H9 (cell line): ENCODE data around the gene NCS1. TPM values are rescaled to one million over a fixed set of nuclear protein-coding genes. Genes with fewer than 3 reads are reported as not detected.
A peak's percentile ranks its signal among the peaks of the same experiment; 100 is the strongest.

Experiments
- DNase-seq: peaks from one replicate; pipeline ENCODE4 v3.0.0-alpha.2; 2017
- H2AFZ ChIP-seq: one replicate; pipeline ENCODE4 v1.6.1; 2013; ENCODE audit warnings: mild to moderate bottlenecking, low read length, control low read depth, moderate library complexity
- H2AK5ac ChIP-seq: 2 replicates; pipeline ENCODE4 v1.6.1; 2013; ENCODE audit warnings: low read length, control low read depth, mixed read lengths; ENCODE audit not compliant: insufficient read length
- H2BK120ac ChIP-seq: one replicate; pipeline ENCODE4 v1.6.1; 2013; ENCODE audit warnings: low read depth, mild to moderate bottlenecking, low read length, control low read depth, inconsistent platforms; ENCODE audit not compliant: poor library complexity, severe bottlenecking
- H2BK12ac ChIP-seq: 2 replicates; pipeline ENCODE4 v1.6.1; 2013; ENCODE audit warnings: low read length, control low read depth, mixed read lengths, low read depth; ENCODE audit not compliant: insufficient read length
- H2BK15ac ChIP-seq: 2 replicates; pipeline ENCODE4 v1.6.1; 2013; ENCODE audit warnings: low read depth, low read length, control low read depth
- H2BK20ac ChIP-seq: one replicate; pipeline ENCODE4 v1.6.1; 2013; ENCODE audit warnings: low read depth, mild to moderate bottlenecking, low read length, control low read depth, inconsistent platforms; ENCODE audit not compliant: poor library complexity, severe bottlenecking
- H2BK5ac ChIP-seq: 2 replicates; pipeline ENCODE4 v1.6.1; 2013; ENCODE audit warnings: low read length, control low read depth, mixed read lengths; ENCODE audit not compliant: insufficient read length
- H3K14ac ChIP-seq: 2 replicates; pipeline ENCODE4 v1.6.1; 2013; ENCODE audit warnings: low read length, control low read depth; ENCODE audit not compliant: insufficient read depth
- H3K18ac ChIP-seq: 2 replicates; pipeline ENCODE4 v1.6.1; 2013; ENCODE audit warnings: low read depth, mild to moderate bottlenecking, mixed read lengths, low read length, control low read depth; ENCODE audit not compliant: insufficient read length
- H3K23ac ChIP-seq: 2 replicates; pipeline ENCODE4 v1.6.1; 2013; ENCODE audit warnings: low read length, control low read depth, mixed read lengths, low read depth; ENCODE audit not compliant: insufficient read length
- H3K23me2 ChIP-seq: 2 replicates; pipeline ENCODE4 v1.6.1; 2013; ENCODE audit warnings: low read depth, mild to moderate bottlenecking, mixed read lengths, low read length, control low read depth; ENCODE audit not compliant: insufficient read length, poor library complexity, severe bottlenecking
- H3K27ac ChIP-seq: 2 replicates; pipeline ENCODE4 v1.5.1; 2013; ENCODE audit warnings: low read length, control low read depth, mixed read lengths, low read depth; ENCODE audit not compliant: insufficient read length
- H3K27me3 ChIP-seq: 2 replicates; pipeline ENCODE4 v1.6.1; 2013; ENCODE audit warnings: low read length, control low read depth, inconsistent platforms; ENCODE audit not compliant: insufficient read depth
- H3K4ac ChIP-seq: 2 replicates; pipeline ENCODE4 v1.6.1; 2013; ENCODE audit warnings: low read depth, mild to moderate bottlenecking, control low read depth, inconsistent platforms, low read length, moderate library complexity
- H3K4me1 ChIP-seq: 2 replicates; pipeline ENCODE4 v1.6.1; 2013; ENCODE audit warnings: low read length, control low read depth, inconsistent platforms; ENCODE audit not compliant: insufficient read depth
- H3K4me2 ChIP-seq: 2 replicates; pipeline ENCODE4 v1.6.1; 2013; ENCODE audit warnings: low read length, control low read depth, mixed read lengths; ENCODE audit not compliant: insufficient read length, insufficient read depth
- H3K56ac ChIP-seq: 2 replicates; pipeline ENCODE4 v1.6.1; 2013; ENCODE audit warnings: low read depth, mild to moderate bottlenecking, mixed read lengths, low read length, control low read depth; ENCODE audit not compliant: insufficient read length
- H3K79me1 ChIP-seq: 2 replicates; pipeline ENCODE4 v1.6.1; 2013; ENCODE audit warnings: low read depth, mild to moderate bottlenecking, moderate library complexity, low read length, control low read depth, inconsistent platforms; ENCODE audit not compliant: insufficient read depth, poor library complexity, severe bottlenecking
- H3K79me2 ChIP-seq: 2 replicates; pipeline ENCODE4 v1.6.1; 2013; ENCODE audit warnings: low read length, control low read depth, inconsistent platforms; ENCODE audit not compliant: insufficient read depth
- H3K9ac ChIP-seq: 2 replicates; pipeline ENCODE4 v1.6.1; 2013; ENCODE audit warnings: low read length, control low read depth, mixed read lengths; ENCODE audit not compliant: insufficient read length; ENCODE audit errors: extremely low read depth
- H3K9me3 ChIP-seq: one replicate; pipeline ENCODE4 v1.6.1; 2013; ENCODE audit warnings: low read depth, low read length, inconsistent platforms; ENCODE audit not compliant: control insufficient read depth
- H3T11ph ChIP-seq: one replicate; pipeline ENCODE4 v1.6.1; 2013; ENCODE audit warnings: mild to moderate bottlenecking, low read length, control low read depth, inconsistent platforms
- H4K20me1 ChIP-seq: one replicate; pipeline ENCODE4 v1.6.1; 2013; ENCODE audit not compliant: control insufficient read depth, insufficient read length, insufficient read depth
- H4K5ac ChIP-seq: 2 replicates; pipeline ENCODE4 v1.6.1; 2013; ENCODE audit warnings: low read depth, mild to moderate bottlenecking, mixed read lengths, low read length, control low read depth; ENCODE audit not compliant: insufficient read length
- H4K8ac ChIP-seq: replicated peaks from 2 replicates; pipeline ENCODE4 v1.6.1; 2013; ENCODE audit warnings: low read length, control low read depth, mixed read lengths, low read depth; ENCODE audit not compliant: insufficient read length
- H4K91ac ChIP-seq: 2 replicates; pipeline ENCODE4 v1.6.1; 2013; ENCODE audit warnings: low read depth, mild to moderate bottlenecking, moderate library complexity, mixed read lengths, low read length, control low read depth; ENCODE audit not compliant: insufficient read length
- H3K27ac Mint-ChIP-seq, 3 experiments: 2 replicates in 2 of 3; 3 replicates in 1 of 3; pipeline ENCODE4 v1.8.0; 2020 to 2021; ENCODE audit warnings: mixed read lengths in 3 of 3, mild to moderate bottlenecking in 1 of 3, moderate library complexity in 1 of 3
- H3K27me3 Mint-ChIP-seq: 2 replicates; pipeline ENCODE4 v1.8.0; 2021; ENCODE audit warnings: low read depth, mild to moderate bottlenecking, moderate library complexity, mixed read lengths
- H3K36me3 Mint-ChIP-seq, 3 experiments: 2 replicates in 2 of 3; 3 replicates in 1 of 3; pipeline ENCODE4 v1.8.0; 2020 to 2021; ENCODE audit warnings: low read depth in 3 of 3, mixed read lengths in 3 of 3; ENCODE audit not compliant: insufficient read depth in 1 of 3
- H3K4me1 Mint-ChIP-seq, 2 experiments: 2 replicates each; pipeline ENCODE4 v1.8.0; 2020; ENCODE audit warnings: mixed read lengths in 2 of 2
- H3K4me3 Mint-ChIP-seq, 2 experiments: 2 replicates in 1 of 2; 3 replicates in 1 of 2; pipeline ENCODE4 v1.8.0; 2020 to 2021; ENCODE audit warnings: mild to moderate bottlenecking in 2 of 2, mixed read lengths in 2 of 2, moderate library complexity in 1 of 2
- H3K9me3 Mint-ChIP-seq, 2 experiments: 2 replicates in 1 of 2; 3 replicates in 1 of 2; pipeline ENCODE4 v1.8.0; 2020; ENCODE audit warnings: mild to moderate bottlenecking in 2 of 2, mixed read lengths in 2 of 2, moderate library complexity in 1 of 2
- CTCF ChIP-seq: fragments of 200-600 bp; sonication (generic); conservative IDR thresholded peaks from 3 replicates; pipeline ENCODE4 v1.8.0; 2021; ENCODE audit warnings: antibody characterized with exemption, mild to moderate bottlenecking
- WGBS: extraction: QIAGEN DNeasy Blood & Tissue Kit; methylation state at CpG from one replicate; pipeline ENCODE4 v1.1.7; 2013; ENCODE audit warnings: missing lambda C conversion rate, low lambda C conversion rate, mixed read lengths; ENCODE audit not compliant: insufficient read length; ENCODE audit errors: extremely low coverage; 5-methylcytosine and 5-hydroxymethylcytosine counted together
- total RNA-seq: library from RNA; stranded (reverse); gene quantifications from 2 replicates; pipeline ENCODE4 v1.2.1, GENCODE V29; 2021

The NCS1 gene
- total RNA-seq, 1 experiment from 2014 or later, result 38.1 TPM

DNA sequence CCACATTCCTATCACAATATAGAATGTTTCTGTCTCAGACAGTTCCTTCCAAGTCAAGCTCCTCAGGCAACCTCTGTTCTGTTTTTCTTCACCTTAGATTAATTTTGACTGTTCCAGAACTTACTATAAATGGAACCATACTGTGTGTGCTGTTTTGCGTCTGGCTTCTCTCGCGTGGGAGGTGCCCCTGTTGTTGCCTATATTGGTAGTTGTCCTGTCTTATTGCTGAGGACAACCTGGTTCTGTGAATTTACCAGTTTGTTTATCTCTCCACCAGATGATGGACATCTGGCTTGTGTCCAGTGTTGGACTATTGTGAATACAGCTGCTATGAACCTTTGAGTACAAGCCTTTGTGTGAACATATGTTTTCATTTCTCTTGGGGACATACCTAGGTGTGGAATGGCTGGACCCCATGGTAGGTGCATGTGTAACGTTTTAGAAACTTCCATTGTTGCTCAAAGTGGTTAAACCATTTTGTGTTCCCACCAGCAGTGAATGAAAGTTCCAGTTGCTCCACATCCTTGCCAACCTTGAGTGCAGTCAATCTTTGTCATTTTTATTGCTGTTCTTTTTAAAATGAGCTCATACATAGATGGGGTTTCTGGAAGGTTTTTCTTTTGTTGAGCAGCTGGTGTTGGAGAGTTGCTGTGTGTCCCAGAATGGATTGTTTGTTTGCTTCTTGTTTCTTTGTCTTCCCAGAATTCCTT is 111.5 kb downstream of the NCS1 start:
- no peak for TF ChIP-seq CTCF
- no peak for DNase-seq
- no peak overlapping the region for H4K91ac ChIP-seq
- Mint-ChIP-seq H3K27ac (peak overlapping the region in 1 of 3 experiments; percentile 51; a peak in 2 of 7 replicates), H3K4me3 (no peak overlapping the region), H3K27me3 (no peaks in the 10 kb centered on the region; the same call in 1 of the 2 replicates), H3K4me1 (peaks cover 15 to 25% of the 10 kb centered on the region in 2 experiments), H3K36me3 (peaks cover 0 to 33% (median 6%) of the 10 kb centered on the region in 3 experiments; a peak in 5 of 7 replicates), H3K9me3 (no peaks in the 10 kb centered on the region; a peak in 1 of 5 replicates)
- no peak overlapping the region for H3K18ac ChIP-seq
- no peak overlapping the region for H3K23ac ChIP-seq
- no peaks in the 10 kb centered on the region for H4K20me1 ChIP-seq
- no peak overlapping the region for H3K27ac ChIP-seq
- no peaks in the 10 kb centered on the region for H3K79me2 ChIP-seq
- H3K4me2 ChIP-seq, result no peak overlapping the region
- H3K23me2 ChIP-seq, result no peaks in the 10 kb centered on the region
- no peaks in the 10 kb centered on the region for H3K79me1 ChIP-seq
- H3K9ac ChIP-seq, result no peak overlapping the region
- peaks cover 2% of the 10 kb centered on the region; the same call in 1 of the 2 replicates for H3K4me1 ChIP-seq
- no peak overlapping the region for H2BK120ac ChIP-seq
- H3K9me3 ChIP-seq, result no peaks in the 10 kb centered on the region
- no peak overlapping the region for H3K4ac ChIP-seq
- H3K27me3 ChIP-seq, result no peaks in the 10 kb centered on the region
- no CpG with 5 or more reads among the region's 4 CpGs for WGBS
- H3T11ph ChIP-seq, result no peak overlapping the region
- no peak overlapping the region for H4K5ac ChIP-seq
- H3K14ac ChIP-seq, result no peak overlapping the region
- no peak overlapping the region for H3K56ac ChIP-seq
- H2BK20ac ChIP-seq, result no peak overlapping the region
- no peak overlapping the region for H2BK5ac ChIP-seq
- no peak overlapping the region for H2AK5ac ChIP-seq
- H2BK15ac ChIP-seq, result no peak overlapping the region
- H2AFZ ChIP-seq, result no peak overlapping the region
- H2BK12ac ChIP-seq, result no peak overlapping the region
- H4K8ac ChIP-seq, result no peak overlapping the region
